Activated CD4-positive, alpha-beta memory T cell treated with anti-CD3 and anti-CD28 coated beads, Interleukin-2, amount 10 ng/mL, durations not matched to agents 7 days and 5 days (primary cell): Measurements from ENCODE around the gene TMC7. TPM values are rescaled to one million over a fixed set of nuclear protein-coding genes. Genes with fewer than 3 reads are reported as not detected.
"Not testable (repeated sequence)": the region's sequence is repeated elsewhere in the genome, so short reads cannot be mapped to it uniquely, and the experiment has no call there.

ENCODE experiments used
- CTCF ChIA-PET: fragments of 350-600 bp; sonication (Branson Sonifier 250); formaldehyde crosslinking; loops from one replicate; lab custom pipeline; 2021; ENCODE audit warnings: antibody characterized with exemption, inconsistent platforms; lab: Charles Lee
- POLR2A ChIA-PET: fragments of 350-600 bp; sonication (Branson Sonifier 250); formaldehyde crosslinking; loops from one replicate; lab custom pipeline; 2021; ENCODE audit warnings: antibody characterized with exemption; lab: Charles Lee
- DNase-seq: peaks from one replicate; pipeline ENCODE4 v3.0.0-alpha.2; 2020
- H3K27ac Mint-ChIP-seq: one replicate; pipeline ENCODE4 v1.8.0; 2021; ENCODE audit warnings: mild to moderate bottlenecking, mixed read lengths
- H3K27me3 Mint-ChIP-seq: one replicate; pipeline ENCODE4 v1.8.0; 2021; ENCODE audit warnings: mixed read lengths
- H3K36me3 Mint-ChIP-seq: one replicate; pipeline ENCODE4 v1.8.0; 2021; ENCODE audit warnings: low read depth, mixed read lengths
- H3K4me1 Mint-ChIP-seq: one replicate; pipeline ENCODE4 v1.8.0; 2021; ENCODE audit warnings: mixed read lengths
- H3K4me3 Mint-ChIP-seq: one replicate; pipeline ENCODE4 v1.8.0; 2021; ENCODE audit warnings: mild to moderate bottlenecking, mixed read lengths
- H3K9me3 Mint-ChIP-seq: one replicate; pipeline ENCODE4 v1.8.0; 2021; ENCODE audit warnings: mixed read lengths
- total RNA-seq, 2 experiments: library from RNA; stranded (reverse); gene quantifications; one replicate each; pipeline ENCODE4 v1.2.3, GENCODE V29; 2021

Gene TMC7
- total RNA-seq, 2 experiments from 2014 or later, result not detected

GRCh38 chr16:18991731-18992130 lies 8.0 kb downstream of the TMC7 start:
- H3K36me3 Mint-ChIP-seq, H3K4me3 Mint-ChIP-seq, H3K9me3 Mint-ChIP-seq, H3K27me3 Mint-ChIP-seq, H3K27ac Mint-ChIP-seq, CTCF ChIA-PET, POLR2A ChIA-PET, H3K4me1 Mint-ChIP-seq, DNase-seq: not testable (repeated sequence)

- POLR2A ChIA-PET, H3K4me1 Mint-ChIP-seq, H3K36me3 Mint-ChIP-seq, H3K9me3 Mint-ChIP-seq, CTCF ChIA-PET, H3K27me3 Mint-ChIP-seq, H3K27ac Mint-ChIP-seq, DNase-seq, H3K4me3 Mint-ChIP-seq: not testable (repeated sequence)
Observed at GRCh38 chr16:18993531-18993930, 9.8 kb downstream of the TMC7 start.

- H3K9me3 Mint-ChIP-seq, DNase-seq, H3K4me3 Mint-ChIP-seq, H3K4me1 Mint-ChIP-seq, POLR2A ChIA-PET, H3K36me3 Mint-ChIP-seq, CTCF ChIA-PET, H3K27ac Mint-ChIP-seq, H3K27me3 Mint-ChIP-seq: not testable (repeated sequence)
Observed at GRCh38 chr16:18994181-18994580, 10.4 kb downstream of the TMC7 start.

- H3K4me1 Mint-ChIP-seq, H3K27me3 Mint-ChIP-seq, CTCF ChIA-PET, POLR2A ChIA-PET, H3K36me3 Mint-ChIP-seq, H3K4me3 Mint-ChIP-seq, DNase-seq, H3K27ac Mint-ChIP-seq, H3K9me3 Mint-ChIP-seq: not testable (repeated sequence)
Observed at GRCh38 chr16:18995406-18995805, 11.7 kb downstream of the TMC7 start.

GRCh38 chr16:18996536-18996935 lies 12.8 kb downstream of the TMC7 start:
- H3K4me1 Mint-ChIP-seq, result peaks cover 11% of the 10 kb centered on the region
- H3K36me3 Mint-ChIP-seq, H3K27me3 Mint-ChIP-seq, H3K9me3 Mint-ChIP-seq, CTCF ChIA-PET, POLR2A ChIA-PET, H3K4me3 Mint-ChIP-seq, H3K27ac Mint-ChIP-seq, DNase-seq: not testable (repeated sequence)

GRCh38 chr16:18997001-18997400 lies 13.3 kb downstream of the TMC7 start:
- H3K27me3 Mint-ChIP-seq, POLR2A ChIA-PET, DNase-seq, H3K4me3 Mint-ChIP-seq, H3K9me3 Mint-ChIP-seq, H3K36me3 Mint-ChIP-seq, H3K27ac Mint-ChIP-seq, CTCF ChIA-PET: not testable (repeated sequence)
- H3K4me1 Mint-ChIP-seq, result peaks cover 15% of the 10 kb centered on the region

- H3K4me3 Mint-ChIP-seq, result no peak overlapping the region
- POLR2A ChIA-PET, result no interaction called here
Observed at GRCh38 chr16:18999045-18999393, 15.3 kb downstream of the TMC7 start.

GRCh38 chr16:19001788-19002187 lies 18.1 kb downstream of the TMC7 start:
- no peaks in the 10 kb centered on the region for H3K36me3 Mint-ChIP-seq
- H3K4me3 Mint-ChIP-seq, result no peak overlapping the region
- ChIA-PET CTCF (no interaction called here), POLR2A (no interaction called here)
- H3K4me1 Mint-ChIP-seq, result peaks cover 17% of the 10 kb centered on the region
- H3K27me3 Mint-ChIP-seq, result no peaks in the 10 kb centered on the region
- no peak for DNase-seq
- H3K9me3 Mint-ChIP-seq, result no peaks in the 10 kb centered on the region
- no peak overlapping the region for H3K27ac Mint-ChIP-seq

More at GRCh38 chr16:18999045-18999393, 15.3 kb downstream of the TMC7 start:
- no peaks in the 10 kb centered on the region for H3K9me3 Mint-ChIP-seq
- no peak for DNase-seq
- CTCF ChIA-PET, result interaction anchor here (0.7 kb wide), 1 partner anchor 77 kb away, joined by 3 read pairs; no protein-coding TSS in a partner anchor
- no peaks in the 10 kb centered on the region for H3K36me3 Mint-ChIP-seq
- peaks cover 17% of the 10 kb centered on the region for H3K4me1 Mint-ChIP-seq
- peaks cover 3% of the 10 kb centered on the region for H3K27me3 Mint-ChIP-seq
- H3K27ac Mint-ChIP-seq, result no peak overlapping the region

- Mint-ChIP-seq H3K36me3 (no peaks in the 10 kb centered on the region), H3K4me3 (no peak overlapping the region), H3K27ac (no peak overlapping the region), H3K9me3 (no peaks in the 10 kb centered on the region), H3K27me3 (no peaks in the 10 kb centered on the region), H3K4me1 (peaks cover 14% of the 10 kb centered on the region)
- ChIA-PET CTCF (no interaction called here), POLR2A (no interaction called here)
- no peak for DNase-seq
Observed at GRCh38 chr16:19003935-19004334, 20.2 kb downstream of the TMC7 start.

- Mint-ChIP-seq H3K9me3 (no peaks in the 10 kb centered on the region), H3K27me3 (no peaks in the 10 kb centered on the region), H3K4me1 (peaks cover 8% of the 10 kb centered on the region), H3K4me3 (no peak overlapping the region), H3K36me3 (no peaks in the 10 kb centered on the region), H3K27ac (no peak overlapping the region)
- POLR2A ChIA-PET, result no interaction called here
- DNase-seq, result no peak
- CTCF ChIA-PET, result interaction anchor here (0.5 kb wide), 1 partner anchor 1290 kb away, joined by 3 read pairs; no protein-coding TSS in a partner anchor
Observed at GRCh38 chr16:19005561-19006445, 22.1 kb downstream of the TMC7 start.

- H3K27me3 Mint-ChIP-seq, result no peaks in the 10 kb centered on the region
- no peak for DNase-seq
- no peaks in the 10 kb centered on the region for H3K9me3 Mint-ChIP-seq
- no peak overlapping the region for H3K27ac Mint-ChIP-seq
- H3K36me3 Mint-ChIP-seq, result no peaks in the 10 kb centered on the region
- ChIA-PET POLR2A (no interaction called here), CTCF (interaction anchor here (0.5 kb wide), 1 partner anchor 1291 kb away, joined by 3 read pairs; no protein-coding TSS in a partner anchor)
- H3K4me1 Mint-ChIP-seq, result peaks cover 5% of the 10 kb centered on the region
- H3K4me3 Mint-ChIP-seq, result no peak overlapping the region
Observed at GRCh38 chr16:19006446-19007315, 22.9 kb downstream of the TMC7 start.

- no peak overlapping the region for H3K4me3 Mint-ChIP-seq
- H3K27me3 Mint-ChIP-seq, result no peaks in the 10 kb centered on the region
- H3K9me3 Mint-ChIP-seq, result no peaks in the 10 kb centered on the region
- no peaks in the 10 kb centered on the region for H3K4me1 Mint-ChIP-seq
- H3K27ac Mint-ChIP-seq, result no peak overlapping the region
- no peak for DNase-seq
- H3K36me3 Mint-ChIP-seq, result no peaks in the 10 kb centered on the region
- POLR2A ChIA-PET, result no interaction called here
- CTCF ChIA-PET, result no interaction called here
Observed at GRCh38 chr16:19008245-19009169, 24.8 kb downstream of the TMC7 start.
